ENCODE data around the gene PMEPA1.

The PMEPA1 gene

DNA sequence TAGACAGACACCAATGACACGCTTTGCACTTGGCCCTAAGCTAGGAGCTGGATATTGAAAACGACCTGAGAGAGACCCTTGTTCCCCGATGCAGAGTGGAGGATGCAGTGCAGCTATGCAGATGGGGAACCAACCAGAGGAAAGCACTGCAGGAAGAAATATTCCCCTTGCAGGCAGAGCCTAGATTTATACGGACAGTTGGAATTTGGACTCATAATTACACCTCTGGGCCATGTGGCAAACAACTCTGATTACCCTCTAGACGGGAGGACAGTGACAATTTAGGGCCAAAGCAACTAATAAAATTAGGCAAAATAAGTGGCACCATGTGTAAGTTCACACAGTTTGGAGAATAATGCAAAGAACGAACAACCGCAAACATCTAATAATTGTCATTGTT lies 12.3 kb downstream of the PMEPA1 start:
- TF ChIP-seq ATF2 (tag by site-specific recombination; IDR thresholded peaks at IDR 0.05; ENCODE audit: low read depth) = no peak
- TF ChIP-seq, protein P1, sequence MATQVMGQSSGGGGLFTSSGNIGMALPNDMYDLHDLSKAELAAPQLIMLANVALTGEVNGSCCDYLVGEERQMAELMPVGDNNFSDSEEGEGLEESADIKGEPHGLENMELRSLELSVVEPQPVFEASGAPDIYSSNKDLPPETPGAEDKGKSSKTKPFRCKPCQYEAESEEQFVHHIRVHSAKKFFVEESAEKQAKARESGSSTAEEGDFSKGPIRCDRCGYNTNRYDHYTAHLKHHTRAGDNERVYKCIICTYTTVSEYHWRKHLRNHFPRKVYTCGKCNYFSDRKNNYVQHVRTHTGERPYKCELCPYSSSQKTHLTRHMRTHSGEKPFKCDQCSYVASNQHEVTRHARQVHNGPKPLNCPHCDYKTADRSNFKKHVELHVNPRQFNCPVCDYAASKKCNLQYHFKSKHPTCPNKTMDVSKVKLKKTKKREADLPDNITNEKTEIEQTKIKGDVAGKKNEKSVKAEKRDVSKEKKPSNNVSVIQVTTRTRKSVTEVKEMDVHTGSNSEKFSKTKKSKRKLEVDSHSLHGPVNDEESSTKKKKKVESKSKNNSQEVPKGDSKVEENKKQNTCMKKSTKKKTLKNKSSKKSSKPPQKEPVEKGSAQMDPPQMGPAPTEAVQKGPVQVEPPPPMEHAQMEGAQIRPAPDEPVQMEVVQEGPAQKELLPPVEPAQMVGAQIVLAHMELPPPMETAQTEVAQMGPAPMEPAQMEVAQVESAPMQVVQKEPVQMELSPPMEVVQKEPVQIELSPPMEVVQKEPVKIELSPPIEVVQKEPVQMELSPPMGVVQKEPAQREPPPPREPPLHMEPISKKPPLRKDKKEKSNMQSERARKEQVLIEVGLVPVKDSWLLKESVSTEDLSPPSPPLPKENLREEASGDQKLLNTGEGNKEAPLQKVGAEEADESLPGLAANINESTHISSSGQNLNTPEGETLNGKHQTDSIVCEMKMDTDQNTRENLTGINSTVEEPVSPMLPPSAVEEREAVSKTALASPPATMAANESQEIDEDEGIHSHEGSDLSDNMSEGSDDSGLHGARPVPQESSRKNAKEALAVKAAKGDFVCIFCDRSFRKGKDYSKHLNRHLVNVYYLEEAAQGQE (tag by site-specific recombination; IDR thresholded peaks at IDR 0.05) = no peak
- no peak for TF ChIP-seq ZNF654 (tag by site-specific recombination; IDR thresholded peaks at IDR 0.05; ENCODE audit: low read depth)
- TF ChIP-seq ZNF155 (tag by site-specific recombination; IDR thresholded peaks at IDR 0.05) = no peak
- TF ChIP-seq ZSCAN23 (tag by site-specific recombination; IDR thresholded peaks at IDR 0.05) = no peak
- no peak for TF ChIP-seq KLF8 (tag by site-specific recombination; IDR thresholded peaks at IDR 0.05)
- TF ChIP-seq ZNF510 (tag by site-specific recombination; IDR thresholded peaks at IDR 0.05; ENCODE audit: insufficient replicate concordance) = no peak
- no peak for TF ChIP-seq ZNF175 (tag by site-specific recombination; IDR thresholded peaks at IDR 0.05)
- no peak for TF ChIP-seq MZF1 (tag by site-specific recombination; IDR thresholded peaks at IDR 0.05; ENCODE audit: borderline replicate concordance)
- no peak for TF ChIP-seq EGR2 (tag by site-specific recombination; IDR thresholded peaks at IDR 0.05; ENCODE audit: low read depth)
- TF ChIP-seq ZNF670 (tag by site-specific recombination; IDR thresholded peaks at IDR 0.05; ENCODE audit: low read depth) = no peak
- TF ChIP-seq ZNF140 (tag by site-specific recombination; IDR thresholded peaks at IDR 0.05) = no peak
- TF ChIP-seq, protein P2, sequence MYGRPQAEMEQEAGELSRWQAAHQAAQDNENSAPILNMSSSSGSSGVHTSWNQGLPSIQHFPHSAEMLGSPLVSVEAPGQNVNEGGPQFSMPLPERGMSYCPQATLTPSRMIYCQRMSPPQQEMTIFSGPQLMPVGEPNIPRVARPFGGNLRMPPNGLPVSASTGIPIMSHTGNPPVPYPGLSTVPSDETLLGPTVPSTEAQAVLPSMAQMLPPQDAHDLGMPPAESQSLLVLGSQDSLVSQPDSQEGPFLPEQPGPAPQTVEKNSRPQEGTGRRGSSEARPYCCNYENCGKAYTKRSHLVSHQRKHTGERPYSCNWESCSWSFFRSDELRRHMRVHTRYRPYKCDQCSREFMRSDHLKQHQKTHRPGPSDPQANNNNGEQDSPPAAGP (tag by site-specific recombination; IDR thresholded peaks at IDR 0.05) = no peak
- TF ChIP-seq, protein P3, sequence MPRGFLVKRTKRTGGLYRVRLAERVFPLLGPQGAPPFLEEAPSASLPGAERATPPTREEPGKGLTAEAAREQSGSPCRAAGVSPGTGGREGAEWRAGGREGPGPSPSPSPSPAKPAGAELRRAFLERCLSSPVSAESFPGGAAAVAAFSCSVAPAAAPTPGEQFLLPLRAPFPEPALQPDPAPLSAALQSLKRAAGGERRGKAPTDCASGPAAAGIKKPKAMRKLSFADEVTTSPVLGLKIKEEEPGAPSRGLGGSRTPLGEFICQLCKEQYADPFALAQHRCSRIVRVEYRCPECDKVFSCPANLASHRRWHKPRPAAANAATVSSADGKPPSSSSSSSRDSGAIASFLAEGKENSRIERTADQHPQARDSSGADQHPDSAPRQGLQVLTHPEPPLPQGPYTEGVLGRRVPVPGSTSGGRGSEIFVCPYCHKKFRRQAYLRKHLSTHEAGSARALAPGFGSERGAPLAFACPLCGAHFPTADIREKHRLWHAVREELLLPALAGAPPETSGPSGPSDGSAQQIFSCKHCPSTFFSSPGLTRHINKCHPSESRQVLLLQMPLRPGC (tag by site-specific recombination; IDR thresholded peaks at IDR 0.05) = no peak
- TF ChIP-seq MYNN (tag by site-specific recombination; IDR thresholded peaks at IDR 0.05; ENCODE audit: borderline replicate concordance) = no peak
- no peaks in the 10 kb centered on the region for H3K9me3 ChIP-seq (ENCODE audit: control insufficient read depth, insufficient read depth, low read depth, low read length)
- ChIA-PET POLR2A (interaction anchor here (1.3 to 2.6 kb wide), 3 partner anchors 12 to 1068 kb away, joined by 3 to 42 read pairs (median 4); partner anchors contain the start of genes PMEPA1 and TFAP2C), CTCF (interaction anchor here (0.6 to 1.8 kb wide), 4 partner anchors 10 to 64 kb away, joined by 3 to 5 read pairs (median 4); partner anchors contain the start of gene PMEPA1)
- no peak overlapping the region for H3K4me3 ChIP-seq (ENCODE audit: low read depth, low read length)
- no peak overlapping the region for H3K27ac ChIP-seq (ENCODE audit: extremely low read depth, low read depth, low read length)
- H3K4me1 ChIP-seq (ENCODE audit: control insufficient read depth, insufficient read depth, low read length) = peaks cover 10% of the 10 kb centered on the region; the same call in 1 of the 2 replicates
- no peaks in the 10 kb centered on the region for H3K36me3 ChIP-seq (ENCODE audit: control insufficient read depth in 2 of 2, insufficient read depth in 1 of 2, low read length in 2 of 2)

DNA sequence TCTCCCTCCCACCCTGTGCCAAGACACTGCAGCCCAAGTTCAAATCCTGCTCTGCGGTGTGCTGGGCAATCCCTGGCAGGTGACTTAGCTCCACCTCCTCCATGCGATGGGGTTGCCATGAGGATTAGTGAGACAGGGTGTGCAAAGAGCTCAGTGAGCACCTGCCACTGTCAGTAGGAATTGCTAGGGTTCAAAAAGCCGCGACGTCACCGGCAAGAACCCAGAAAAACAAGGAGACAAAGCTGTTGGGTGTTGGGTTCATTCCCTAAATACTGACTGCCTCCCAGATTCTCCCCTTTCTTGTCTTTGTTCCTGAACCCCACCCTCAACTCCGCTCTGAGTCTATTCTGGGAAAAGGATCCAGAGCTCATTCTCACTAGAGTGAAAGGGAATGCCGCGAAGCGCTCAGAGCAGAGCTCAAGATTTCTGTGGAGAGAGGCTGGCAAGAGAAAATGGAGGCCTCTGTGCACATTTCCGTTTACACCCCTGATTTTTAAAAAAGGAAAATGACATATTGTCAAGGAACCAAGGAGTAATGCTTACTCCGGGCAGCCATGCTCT lies 13.3 kb downstream of the PMEPA1 start:
- Histone ChIP-seq H3K27ac (ENCODE audit: extremely low read depth, low read depth, low read length) (no peak overlapping the region), H3K9me3 (ENCODE audit: control insufficient read depth, insufficient read depth, low read depth, low read length) (no peaks in the 10 kb centered on the region), H3K4me3 (ENCODE audit: low read depth, low read length) (no peak overlapping the region), H3K4me1 (ENCODE audit: control insufficient read depth, insufficient read depth, low read length) (peaks cover 10% of the 10 kb centered on the region; the same call in 1 of the 2 replicates), H3K36me3 (ENCODE audit: control insufficient read depth in 2 of 2, insufficient read depth in 1 of 2, low read length in 2 of 2) (no peaks in the 10 kb centered on the region)
- ChIA-PET POLR2A (interaction anchor here (1.3 kb wide), 1 partner anchor 1067 kb away, joined by 3 read pairs; the partner anchor contains the start of gene TFAP2C), CTCF (interaction anchor here (1.1 to 1.8 kb wide), 3 partner anchors 9 to 391 kb away, joined by 3 to 5 read pairs (median 4); no protein-coding TSS in a partner anchor)
- TF ChIP-seq FEZF1 (tag by site-specific recombination; IDR thresholded peaks at IDR 0.05) (no peak), OSR2 (tag by site-specific recombination; IDR thresholded peaks at IDR 0.05) (no peak), ZNF112 (tag by site-specific recombination; IDR thresholded peaks at IDR 0.05) (no peak), ZNF248 (tag by site-specific recombination; IDR thresholded peaks at IDR 0.05) (no peak), CTCF (tag by site-specific recombination; IDR thresholded peaks at IDR 0.05) (no peak), KLF1 (tag by site-specific recombination; IDR thresholded peaks at IDR 0.05) (no peak), ZNF175 (tag by site-specific recombination; IDR thresholded peaks at IDR 0.05) (no peak)
- TF ChIP-seq, protein P4, sequence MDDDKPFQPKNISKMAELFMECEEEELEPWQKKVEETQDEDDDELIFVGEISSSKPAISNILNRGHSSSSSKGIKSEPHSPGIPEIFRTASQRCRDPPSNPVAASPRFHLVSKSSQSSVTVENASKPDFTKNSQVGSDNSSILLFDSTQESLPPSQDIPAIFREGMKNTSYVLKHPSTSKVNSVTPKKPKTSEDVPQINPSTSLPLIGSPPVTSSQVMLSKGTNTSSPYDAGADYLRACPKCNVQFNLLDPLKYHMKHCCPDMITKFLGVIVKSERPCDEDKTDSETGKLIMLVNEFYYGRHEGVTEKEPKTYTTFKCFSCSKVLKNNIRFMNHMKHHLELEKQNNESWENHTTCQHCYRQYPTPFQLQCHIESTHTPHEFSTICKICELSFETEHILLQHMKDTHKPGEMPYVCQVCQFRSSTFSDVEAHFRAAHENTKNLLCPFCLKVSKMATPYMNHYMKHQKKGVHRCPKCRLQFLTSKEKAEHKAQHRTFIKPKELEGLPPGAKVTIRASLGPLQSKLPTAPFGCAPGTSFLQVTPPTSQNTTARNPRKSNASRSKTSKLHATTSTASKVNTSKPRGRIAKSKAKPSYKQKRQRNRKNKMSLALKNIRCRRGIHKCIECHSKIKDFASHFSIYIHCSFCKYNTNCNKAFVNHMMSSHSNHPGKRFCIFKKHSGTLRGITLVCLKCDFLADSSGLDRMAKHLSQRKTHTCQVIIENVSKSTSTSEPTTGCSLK (tag by site-specific recombination; IDR thresholded peaks at IDR 0.05) = no peak
